GM12878 (cell line): ENCODE data around the gene FUT7.

Source experiments
- CEBPB ChIP-seq, 2 experiments: fragments of 150-350 bp in 1 of 2; IDR thresholded peaks; 2 replicates each; pipeline ENCODE4 v1.6.1; 2012 to 2014; ENCODE audit warnings: low read depth in 2 of 2, low read length in 2 of 2, borderline replicate concordance in 1 of 2, inconsistent platforms in 1 of 2
- CTCF ChIP-seq, 3 experiments: IDR thresholded peaks in 2 of 3; conservative IDR thresholded peaks in 1 of 3; 2 replicates each; pipeline ENCODE4 v1.5.1; 2011; ENCODE audit warnings: low read depth in 3 of 3, low read length in 3 of 3, mild to moderate bottlenecking in 3 of 3, control low read depth in 2 of 3, moderate library complexity in 2 of 3, inconsistent platforms in 1 of 3, mixed read lengths in 1 of 3; ENCODE audit not compliant: control insufficient read depth in 2 of 3, insufficient read depth in 1 of 3; ENCODE audit errors: extremely low read depth in 1 of 3
- FOXK2 ChIP-seq: fragments of 450-650 bp; IDR thresholded peaks from 2 replicates; pipeline ENCODE4 v1.6.1; 2017; ENCODE audit warnings: mild to moderate bottlenecking, moderate library complexity
- MEF2B ChIP-seq: fragments of 450-650 bp; IDR thresholded peaks from 2 replicates; pipeline ENCODE4 v1.6.1; 2018; ENCODE audit warnings: mild to moderate bottlenecking, moderate library complexity; ENCODE audit not compliant: partially characterized antibody, poor library complexity, severe bottlenecking
- SUZ12 ChIP-seq: fragments of 200-600 bp; sonication (generic); IDR thresholded peaks from one replicate; pipeline ENCODE4 v1.6.1; 2018; ENCODE audit warnings: antibody characterized with exemption, mild to moderate bottlenecking; ENCODE audit not compliant: unreplicated experiment
- ZNF274 ChIP-seq: IDR thresholded peaks from one replicate; pipeline ENCODE4 v1.8.0; 2011; ENCODE audit not compliant: insufficient read length, insufficient read depth

- TF ChIP-seq SUZ12 (no peak), MEF2B (no peak), CTCF (IDR thresholded peaks at IDR 0.05 in 2 of 3, conservative IDR thresholded peaks at IDR 0.05 in 1 of 3; ENCODE audit: control insufficient read depth in 2 of 3, extremely low read depth in 1 of 3, insufficient read depth in 1 of 3, low read depth in 3 of 3, low read length in 3 of 3) (no peak), ZNF274 (no peak), FOXK2 (no peak), CEBPB (IDR thresholded peaks at IDR 0.05; ENCODE audit: borderline replicate concordance in 1 of 2, low read depth in 2 of 2, low read length in 2 of 2) (no peak)
These were observed 36.9 kb upstream of the FUT7 start for GRCh38 chr9:137068539-137069507.
